HUES6 (cell line): ENCODE results near the gene HTN1.

ENCODE experiments used
- H3K27ac ChIP-seq: 2 replicates; pipeline ENCODE4 v1.7.0; 2013; ENCODE audit warnings: low read depth, mild to moderate bottlenecking, low read length, inconsistent platforms
- H3K27me3 ChIP-seq: 2 replicates; pipeline ENCODE4 v1.6.1; 2013; ENCODE audit warnings: low read length; ENCODE audit not compliant: control insufficient read depth, insufficient read depth
- H3K36me3 ChIP-seq: 2 replicates; pipeline ENCODE4 v1.6.1; 2013; ENCODE audit warnings: low read length; ENCODE audit not compliant: control insufficient read depth, insufficient read depth
- H3K4me1 ChIP-seq: 2 replicates; pipeline ENCODE4 v1.6.1; 2013; ENCODE audit warnings: low read length; ENCODE audit not compliant: control insufficient read depth, insufficient read depth
- H3K4me3 ChIP-seq: 2 replicates; pipeline ENCODE4 v1.5.1; 2013; ENCODE audit warnings: low read depth, low read length
- H3K9ac ChIP-seq: one replicate; pipeline ENCODE4 v1.6.1; 2013; ENCODE audit warnings: mild to moderate bottlenecking, low read length
- H3K9me3 ChIP-seq: 2 replicates; pipeline ENCODE4 v1.6.1; 2013; ENCODE audit warnings: low read depth, low read length; ENCODE audit not compliant: control insufficient read depth, insufficient read depth

Gene HTN1

GRCh38 chr4:70057651-70058050, 7.4 kb downstream of the HTN1 start:
- Histone ChIP-seq H3K9ac (no peak overlapping the region), H3K27me3 (no peaks in the 10 kb centered on the region), H3K27ac (no peak overlapping the region), H3K36me3 (no peaks in the 10 kb centered on the region), H3K4me3 (no peak overlapping the region), H3K4me1 (no peaks in the 10 kb centered on the region), H3K9me3 (peaks cover 8% of the 10 kb centered on the region)

GRCh38 chr4:70059149-70059548, 8.9 kb downstream of the HTN1 start:
- Histone ChIP-seq H3K4me1 (no peaks in the 10 kb centered on the region), H3K27ac (no peak overlapping the region), H3K9ac (no peak overlapping the region)

GRCh38 chr4:70062000-70062399, 11.8 kb downstream of the HTN1 start:
- H3K4me1 ChIP-seq = no peaks in the 10 kb centered on the region
- H3K36me3 ChIP-seq = no peaks in the 10 kb centered on the region
- H3K9me3 ChIP-seq = peaks cover 2% of the 10 kb centered on the region; the same call in 1 of the 2 replicates
- no peak overlapping the region for H3K27ac ChIP-seq
- H3K4me3 ChIP-seq = no peak overlapping the region
- no peak overlapping the region for H3K9ac ChIP-seq
- no peaks in the 10 kb centered on the region for H3K27me3 ChIP-seq

More at GRCh38 chr4:70059149-70059548, 8.9 kb downstream of the HTN1 start:
- no peaks in the 10 kb centered on the region for H3K36me3 ChIP-seq
- peaks cover 8% of the 10 kb centered on the region for H3K9me3 ChIP-seq
- no peak overlapping the region for H3K4me3 ChIP-seq
- H3K27me3 ChIP-seq = no peaks in the 10 kb centered on the region

- Histone ChIP-seq H3K27ac (no peak overlapping the region), H3K9ac (no peak overlapping the region), H3K4me1 (no peaks in the 10 kb centered on the region), H3K9me3 (peaks cover 4% of the 10 kb centered on the region; the same call in 1 of the 2 replicates), H3K27me3 (no peaks in the 10 kb centered on the region), H3K4me3 (no peak overlapping the region), H3K36me3 (no peaks in the 10 kb centered on the region)
Measured at GRCh38 chr4:70080205-70080604, 30.0 kb downstream of the HTN1 start.

- Histone ChIP-seq H3K27ac (no peak overlapping the region), H3K9ac (no peak overlapping the region), H3K36me3 (no peaks in the 10 kb centered on the region), H3K9me3 (no peaks in the 10 kb centered on the region), H3K4me3 (no peak overlapping the region), H3K27me3 (no peaks in the 10 kb centered on the region), H3K4me1 (no peaks in the 10 kb centered on the region)
Measured at GRCh38 chr4:70099206-70099605, 49.0 kb downstream of the HTN1 start.
